Smooth muscle cell (in vitro differentiated cells): Measurements from ENCODE around the gene NTRK1. TPM values are rescaled to one million over a fixed set of nuclear protein-coding genes. Genes with fewer than 3 reads are reported as not detected.

Experiments
- DNase-seq: peaks from one replicate; lab custom pipeline; 2025; ENCODE audit not compliant: unreplicated experiment; lab: John Stamatoyannopoulos, UW
- H2AFZ ChIP-seq: fragments of 200-600 bp; sonication (generic); 2 replicates; pipeline ENCODE4 v1.6.0; 2016; ENCODE audit warnings: antibody characterized with exemption, low read depth, mild to moderate bottlenecking
- H3F3A ChIP-seq: fragments of 200-600 bp; sonication (generic); 2 replicates; pipeline ENCODE4 v1.6.0; 2017; ENCODE audit warnings: antibody characterized with exemption, low read depth
- H3K27ac ChIP-seq: fragments of 200-600 bp; sonication (generic); 2 replicates; pipeline ENCODE4 v1.5.1; 2016; ENCODE audit warnings: low read depth, mild to moderate bottlenecking
- H3K27me3 ChIP-seq: fragments of 200-600 bp; sonication (generic); 2 replicates; pipeline ENCODE4 v1.6.1; 2016; ENCODE audit warnings: low read depth, mild to moderate bottlenecking
- H3K36me3 ChIP-seq: fragments of 200-600 bp; sonication (generic); 2 replicates; pipeline ENCODE4 v1.5.1; 2016; ENCODE audit warnings: low read depth
- H3K4me1 ChIP-seq: fragments of 200-600 bp; sonication (generic); 2 replicates; pipeline ENCODE4 v1.5.1; 2016; ENCODE audit warnings: low read depth
- H3K4me2 ChIP-seq: fragments of 200-600 bp; sonication (generic); 2 replicates; pipeline ENCODE4 v1.6.0; 2016; ENCODE audit warnings: mild to moderate bottlenecking
- H3K4me3 ChIP-seq: fragments of 200-600 bp; sonication (generic); 2 replicates; pipeline ENCODE4 v1.5.1; 2016; ENCODE audit warnings: mild to moderate bottlenecking
- H3K79me2 ChIP-seq: fragments of 200-600 bp; sonication (generic); 2 replicates; pipeline ENCODE4 v1.6.0; 2016; ENCODE audit warnings: low read depth, mild to moderate bottlenecking
- H3K9ac ChIP-seq: fragments of 200-600 bp; sonication (generic); 2 replicates; pipeline ENCODE4 v1.6.0; 2016; ENCODE audit warnings: low read depth
- H3K9me3 ChIP-seq: fragments of 200-600 bp; sonication (generic); replicated peaks from 2 replicates; pipeline ENCODE4 v1.5.1; 2016; ENCODE audit warnings: low read depth
- H4K20me1 ChIP-seq: fragments of 200-600 bp; sonication (generic); 2 replicates; pipeline ENCODE4 v1.6.0; 2016; ENCODE audit warnings: low read depth
- WGBS: methylation state at CpG from one replicate; pipeline ENCODE4 v1.1.7; 2016; ENCODE audit warnings: low lambda C conversion rate; 5-methylcytosine and 5-hydroxymethylcytosine counted together
- polyA plus RNA-seq: library from polyadenylated mRNA; unstranded; fragments of >200 nt; fragmentation: Nextera tagmentation; extraction: Ambion mirVana; gene quantifications from 2 replicates; pipeline ENCODE4 v1.2.1, GENCODE V29; 2016
- total RNA-seq: library from RNA; depleted of rRNA; stranded (reverse); fragments of >200 nt; gene quantifications from 2 replicates; pipeline ENCODE4 v1.2.3, GENCODE V29; 2014
- TF ChIP-seq, protein P1 (sequence below): fragments of 200-600 bp; sonication (generic); IDR thresholded peaks from 2 replicates; pipeline ENCODE4 v1.5.1; 2017; ENCODE audit warnings: borderline replicate concordance, mild to moderate bottlenecking, antibody characterized with exemption; ENCODE audit not compliant: insufficient read depth, poor library complexity, severe bottlenecking

The NTRK1 gene
- total and polyA plus RNA-seq, 2 experiments from 2014 or later: 0.85 to 3.6 TPM

DNA sequence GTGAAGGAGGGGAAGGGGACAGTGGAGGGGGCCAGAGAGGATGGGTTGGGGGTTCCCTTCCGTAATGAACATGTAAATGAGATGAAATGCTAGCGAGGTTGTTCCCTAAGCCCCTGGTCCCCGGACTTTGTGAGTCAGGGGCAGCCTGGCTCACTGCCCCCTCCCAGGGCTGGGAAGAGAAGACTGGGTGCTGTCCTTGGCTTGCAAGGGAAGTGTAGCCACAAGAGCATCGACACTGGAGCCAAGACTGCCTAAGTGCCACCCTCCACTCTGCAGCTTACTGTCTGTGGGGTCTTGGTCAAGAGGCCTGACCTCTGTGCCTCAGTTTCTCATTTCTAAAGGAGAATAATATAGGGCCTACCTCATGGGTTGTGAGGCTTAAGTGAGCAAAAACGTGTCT is 33.3 kb downstream of the NTRK1 start:
- Histone ChIP-seq H3K9ac (no peak overlapping the region), H2AFZ (no peak overlapping the region), H3K36me3 (no peaks in the 10 kb centered on the region), H3K79me2 (no peaks in the 10 kb centered on the region), H3K27ac (no peak overlapping the region), H3F3A (peaks cover 4% of the 10 kb centered on the region), H3K4me3 (no peak overlapping the region), H3K4me1 (peaks cover 8% of the 10 kb centered on the region), H3K4me2 (peak overlapping the region; percentile 21), H4K20me1 (no peaks in the 10 kb centered on the region), H3K9me3 (no peaks in the 10 kb centered on the region), H3K27me3 (no peaks in the 10 kb centered on the region)
- WGBS: 33% methylated on average over 5 of the region's 5 CpGs
- TF ChIP-seq, protein P1, sequence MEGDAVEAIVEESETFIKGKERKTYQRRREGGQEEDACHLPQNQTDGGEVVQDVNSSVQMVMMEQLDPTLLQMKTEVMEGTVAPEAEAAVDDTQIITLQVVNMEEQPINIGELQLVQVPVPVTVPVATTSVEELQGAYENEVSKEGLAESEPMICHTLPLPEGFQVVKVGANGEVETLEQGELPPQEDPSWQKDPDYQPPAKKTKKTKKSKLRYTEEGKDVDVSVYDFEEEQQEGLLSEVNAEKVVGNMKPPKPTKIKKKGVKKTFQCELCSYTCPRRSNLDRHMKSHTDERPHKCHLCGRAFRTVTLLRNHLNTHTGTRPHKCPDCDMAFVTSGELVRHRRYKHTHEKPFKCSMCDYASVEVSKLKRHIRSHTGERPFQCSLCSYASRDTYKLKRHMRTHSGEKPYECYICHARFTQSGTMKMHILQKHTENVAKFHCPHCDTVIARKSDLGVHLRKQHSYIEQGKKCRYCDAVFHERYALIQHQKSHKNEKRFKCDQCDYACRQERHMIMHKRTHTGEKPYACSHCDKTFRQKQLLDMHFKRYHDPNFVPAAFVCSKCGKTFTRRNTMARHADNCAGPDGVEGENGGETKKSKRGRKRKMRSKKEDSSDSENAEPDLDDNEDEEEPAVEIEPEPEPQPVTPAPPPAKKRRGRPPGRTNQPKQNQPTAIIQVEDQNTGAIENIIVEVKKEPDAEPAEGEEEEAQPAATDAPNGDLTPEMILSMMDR: no peak
- DNase-seq: no peak

DNA sequence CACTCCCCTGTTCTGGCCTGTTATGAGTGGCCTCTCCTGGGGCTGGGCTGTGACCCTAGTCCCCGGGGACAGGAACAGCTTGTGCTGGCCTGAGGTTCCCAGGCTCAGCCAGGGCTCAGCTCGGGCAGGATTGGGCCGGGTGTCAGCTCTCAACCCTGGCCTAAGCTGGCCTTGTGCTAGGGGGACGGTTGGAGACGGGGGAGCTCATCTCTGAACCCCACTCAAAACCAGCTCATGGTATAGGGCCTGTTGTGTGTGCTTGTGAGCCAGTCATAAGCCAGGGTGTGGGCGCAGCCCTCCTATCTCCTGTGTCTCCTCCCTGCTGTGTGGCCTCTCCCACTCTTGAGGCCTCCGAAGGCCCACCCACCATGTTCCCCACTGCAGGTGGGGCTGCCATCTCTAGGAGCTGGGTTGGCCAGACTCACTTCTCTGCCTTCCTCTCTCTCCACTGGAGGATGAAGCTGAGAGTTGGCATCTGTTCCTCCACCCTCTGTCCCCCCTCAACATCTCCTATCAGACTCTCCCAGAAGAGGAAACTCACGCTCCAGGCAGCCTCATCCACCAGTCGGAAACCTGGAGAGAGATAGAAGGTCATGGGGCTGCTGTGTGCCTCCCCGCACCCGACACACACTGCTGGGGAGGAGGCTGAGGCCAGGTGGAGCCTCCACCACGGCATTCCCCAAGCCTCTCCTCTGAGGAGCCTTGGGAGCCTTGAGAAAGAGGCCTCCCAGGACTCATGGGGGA is 34.2 kb downstream of the NTRK1 start:
- Histone ChIP-seq H3K36me3 (no peaks in the 10 kb centered on the region), H4K20me1 (no peaks in the 10 kb centered on the region), H3K9ac (no peak overlapping the region), H3K4me2 (no peak overlapping the region), H2AFZ (no peak overlapping the region), H3K79me2 (no peaks in the 10 kb centered on the region), H3F3A (peaks cover 4% of the 10 kb centered on the region), H3K4me1 (peaks cover 8% of the 10 kb centered on the region), H3K27me3 (no peaks in the 10 kb centered on the region), H3K4me3 (no peak overlapping the region), H3K27ac (peak overlapping the region; percentile 47), H3K9me3 (no peaks in the 10 kb centered on the region)
- 81% methylated on average over 12 of the region's 12 CpGs for WGBS
- DNase-seq: no peak
- TF ChIP-seq, protein P1: no peak

DNA sequence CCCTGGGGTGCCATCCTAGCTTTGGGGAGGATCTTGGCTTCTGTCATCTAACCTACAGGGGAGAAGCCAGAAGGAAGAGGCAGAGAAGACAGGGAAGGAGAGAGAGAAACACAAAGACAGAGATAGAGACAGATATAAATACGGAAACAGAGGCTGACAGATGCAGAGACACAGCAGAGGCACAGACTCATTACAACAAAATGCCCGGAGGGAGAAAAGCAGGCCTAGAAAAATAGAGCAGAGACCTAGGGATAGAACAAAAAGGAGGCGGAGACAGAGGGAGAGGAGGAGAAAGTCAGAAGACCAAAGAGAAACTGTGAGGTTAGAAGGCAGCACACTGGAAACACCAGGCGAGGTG is 34.8 kb downstream of the NTRK1 start:
- H3K36me3 ChIP-seq: no peaks in the 10 kb centered on the region
- H3K27me3 ChIP-seq: no peaks in the 10 kb centered on the region
- H3K4me3 ChIP-seq: no peak overlapping the region
- TF ChIP-seq, protein P1: no peak
- no peak overlapping the region for H3K9ac ChIP-seq
- no peak overlapping the region for H2AFZ ChIP-seq
- H3K4me1 ChIP-seq: peaks cover 8% of the 10 kb centered on the region
- peaks cover 4% of the 10 kb centered on the region for H3F3A ChIP-seq
- no peaks in the 10 kb centered on the region for H3K9me3 ChIP-seq
- H3K27ac ChIP-seq: peak overlapping the region; percentile 47
- no peaks in the 10 kb centered on the region for H3K79me2 ChIP-seq
- no peaks in the 10 kb centered on the region for H4K20me1 ChIP-seq
- no peak for DNase-seq
- H3K4me2 ChIP-seq: no peak overlapping the region
- 47% methylated on average over 4 of the region's 4 CpGs for WGBS

DNA sequence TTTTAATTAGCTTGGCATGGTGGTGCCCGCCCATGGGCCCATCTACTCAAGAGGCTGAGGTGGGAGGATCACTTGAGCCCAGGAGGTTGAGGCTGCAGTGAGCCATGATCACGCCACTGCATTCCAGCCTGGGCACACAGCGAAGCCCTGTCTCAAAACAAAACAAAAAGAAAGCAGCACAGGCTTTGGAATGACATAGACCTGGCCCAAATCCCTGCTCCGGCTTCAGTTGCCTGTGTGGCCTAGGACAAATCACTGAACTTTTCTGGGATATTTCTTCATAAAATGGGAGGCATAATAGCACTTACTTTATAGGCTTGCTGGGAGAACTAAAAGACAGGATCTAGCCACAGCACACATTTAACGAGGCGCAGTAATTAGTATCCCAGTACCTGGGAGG is 35.3 kb downstream of the NTRK1 start:
- DNase-seq: no peak
- 90% methylated on average over 6 of the region's 6 CpGs for WGBS
- Histone ChIP-seq H3F3A (peaks cover 4% of the 10 kb centered on the region), H3K79me2 (no peaks in the 10 kb centered on the region), H3K4me2 (no peak overlapping the region), H3K9me3 (no peaks in the 10 kb centered on the region), H4K20me1 (no peaks in the 10 kb centered on the region), H3K9ac (no peak overlapping the region), H3K36me3 (no peaks in the 10 kb centered on the region), H2AFZ (no peak overlapping the region), H3K4me1 (peaks cover 8% of the 10 kb centered on the region), H3K4me3 (no peak overlapping the region), H3K27me3 (no peaks in the 10 kb centered on the region), H3K27ac (peak overlapping the region; percentile 47)
- TF ChIP-seq, protein P1: no peak
